Transverse colon (tissue), 4 donors: ENCODE data around the gene SRGAP1. TPM values are rescaled to one million over a fixed set of nuclear protein-coding genes. Genes with fewer than 3 reads are reported as not detected.
"Not testable (repeated sequence)": the region's sequence is repeated elsewhere in the genome, so short reads cannot be mapped to it uniquely, and the experiment has no call there.

Experiments
- DNase-seq: peaks from one replicate; pipeline ENCODE4 v3.0.0-alpha.2; 2019
- H3K27ac ChIP-seq, 4 donors: fragments of 200-600 bp; sonication (generic); 2 replicates each; pipeline ENCODE4 v1.5.1; 2016 to 2018; ENCODE audit warnings: inconsistent platforms in 4 of 4
- H3K27me3 ChIP-seq: fragments of 200-600 bp; sonication (generic); 2 replicates; pipeline ENCODE4 v1.5.1; 2017; ENCODE audit warnings: inconsistent platforms
- H3K36me3 ChIP-seq, 4 donors: fragments of 200-600 bp; sonication (generic); 2 replicates each; pipeline ENCODE4 v1.5.1; 2017 to 2019; ENCODE audit warnings: inconsistent platforms in 4 of 4
- H3K4me1 ChIP-seq, 4 donors: fragments of 200-600 bp; sonication (generic); 2 replicates each; pipeline ENCODE4 v1.5.1; 2017 to 2020; ENCODE audit warnings: inconsistent platforms in 4 of 4
- H3K4me3 ChIP-seq, 4 donors: fragments of 200-600 bp; sonication (generic); 1 replicate in 1 of 4; 2 replicates in 3 of 4; pipeline versions ENCODE4 v1.5.1 to v1.6.1; 2017 to 2019; ENCODE audit warnings: inconsistent platforms in 4 of 4
- H3K9me3 ChIP-seq, 2 donors: fragments of 200-600 bp; sonication (generic); 2 replicates each; pipeline ENCODE4 v1.5.1; 2017 to 2019; ENCODE audit warnings: inconsistent platforms in 2 of 2
- EP300 ChIP-seq: sonication (generic); formaldehyde crosslinking; IDR thresholded peaks from one replicate; pipeline ENCODE4 v1.6.1; 2017; ENCODE audit warnings: antibody characterized with exemption, low read depth
- POLR2A ChIP-seq: fragments of 450-650 bp; IDR thresholded peaks from one replicate; pipeline ENCODE4 v1.6.1; 2016; ENCODE audit warnings: antibody characterized with exemption, mild to moderate bottlenecking, moderate library complexity
- POLR2AphosphoS5 ChIP-seq, 3 donors: sonication (generic); formaldehyde crosslinking; IDR thresholded peaks; one replicate each; pipeline ENCODE4 v1.6.1; 2016; ENCODE audit warnings: antibody characterized with exemption in 3 of 3
- WGBS, 2 donors: methylation state at CpG; one replicate each; pipeline ENCODE4 v1.1.5; 2018; ENCODE audit warnings: low coverage in 1 of 2; 5-methylcytosine and 5-hydroxymethylcytosine counted together
- in situ Hi-C, 4 donors: fragments of 200-750 bp; cut with MboI; loops; one replicate each; pipeline versions ENCODE4 v1.15.0 to v1.15.1; 2017; ENCODE audit warnings: low sequenced_read_pairs in 3 of 4, low pct_ligation_motif_present in 1 of 4, low pct_unique_long_range_greater_than_20kb in 1 of 4
- intact Hi-C: fragments of 100-400 bp; cut with DNase I; formaldehyde crosslinking; loops from one replicate; pipeline ENCODE4 v1.15.1; 2023; ENCODE audit warnings: low total_unique reads
- total RNA-seq, 4 donors: library from RNA; depleted of rRNA; stranded (reverse); fragments of >200 nt; gene quantifications; one replicate each; pipeline ENCODE4 v1.1.0, GENCODE V29; 2016
- TF ChIP-seq, protein P1 (sequence below), 5 experiments: fragments of 200-600 bp in 3 of 5; fragments of 450-650 bp in 2 of 5; sonication (generic) in 3 of 5; IDR thresholded peaks; 1 replicate in 2 of 5; 2 replicates in 3 of 5; pipeline ENCODE4 v1.5.1; 2016 to 2017; ENCODE audit warnings: antibody characterized with exemption in 5 of 5, inconsistent platforms in 3 of 5, mild to moderate bottlenecking in 2 of 5, moderate library complexity in 1 of 5

Gene SRGAP1
- total RNA-seq, 4 donors from 2014 or later, result 16.0 to 720 (median 51.4) TPM

- in situ Hi-C loops, result no loop called here
- Histone ChIP-seq H3K27me3 (no peaks in the 10 kb centered on the region), H3K36me3 (no peaks in the 10 kb centered on the region), H3K4me1 (peaks cover 0 to 18% (median 6%) of the 10 kb centered on the region in 4 donors), H3K4me3 (no peak overlapping the region), H3K9me3 (no peaks in the 10 kb centered on the region), H3K27ac (no peak overlapping the region)
- intact Hi-C loops, result no loop called here
- no peak for DNase-seq
- no peak for TF ChIP-seq POLR2AphosphoS5 (IDR thresholded peaks at IDR 0.05)
- no peak for TF ChIP-seq POLR2A
- TF ChIP-seq EP300, result no peak
- TF ChIP-seq, protein P1, sequence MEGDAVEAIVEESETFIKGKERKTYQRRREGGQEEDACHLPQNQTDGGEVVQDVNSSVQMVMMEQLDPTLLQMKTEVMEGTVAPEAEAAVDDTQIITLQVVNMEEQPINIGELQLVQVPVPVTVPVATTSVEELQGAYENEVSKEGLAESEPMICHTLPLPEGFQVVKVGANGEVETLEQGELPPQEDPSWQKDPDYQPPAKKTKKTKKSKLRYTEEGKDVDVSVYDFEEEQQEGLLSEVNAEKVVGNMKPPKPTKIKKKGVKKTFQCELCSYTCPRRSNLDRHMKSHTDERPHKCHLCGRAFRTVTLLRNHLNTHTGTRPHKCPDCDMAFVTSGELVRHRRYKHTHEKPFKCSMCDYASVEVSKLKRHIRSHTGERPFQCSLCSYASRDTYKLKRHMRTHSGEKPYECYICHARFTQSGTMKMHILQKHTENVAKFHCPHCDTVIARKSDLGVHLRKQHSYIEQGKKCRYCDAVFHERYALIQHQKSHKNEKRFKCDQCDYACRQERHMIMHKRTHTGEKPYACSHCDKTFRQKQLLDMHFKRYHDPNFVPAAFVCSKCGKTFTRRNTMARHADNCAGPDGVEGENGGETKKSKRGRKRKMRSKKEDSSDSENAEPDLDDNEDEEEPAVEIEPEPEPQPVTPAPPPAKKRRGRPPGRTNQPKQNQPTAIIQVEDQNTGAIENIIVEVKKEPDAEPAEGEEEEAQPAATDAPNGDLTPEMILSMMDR (IDR thresholded peaks at IDR 0.05), result no peak
Measured at GRCh38 chr12:63853978-63854377, 9.5 kb downstream of the SRGAP1 start.

DNA sequence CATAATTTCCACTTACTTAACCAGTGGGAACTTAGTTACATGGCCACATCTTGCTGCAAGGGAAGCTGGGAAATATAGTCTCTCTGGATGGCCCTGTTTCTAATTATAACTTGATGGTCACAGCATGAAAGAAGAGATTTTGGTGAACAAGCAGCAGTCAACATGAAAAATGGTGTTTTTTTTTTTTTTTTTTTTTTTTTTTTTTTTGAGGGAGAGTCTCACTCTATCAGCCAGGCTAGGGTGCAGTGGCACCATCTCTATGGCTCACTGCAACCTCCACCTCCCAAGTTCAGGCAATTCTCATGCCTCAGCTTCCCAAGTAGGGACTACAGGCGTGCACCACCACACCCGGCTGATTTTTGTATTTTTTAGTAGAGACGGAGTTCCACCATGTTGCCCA, 10.8 kb downstream of the SRGAP1 start:
- intact Hi-C loops (no loop called here), in situ Hi-C loops (no loop called here)
- Histone ChIP-seq H3K36me3 (no peaks in the 10 kb centered on the region), H3K4me3 (no peak overlapping the region), H3K27ac (no peak overlapping the region), H3K9me3 (no peaks in the 10 kb centered on the region), H3K27me3 (no peaks in the 10 kb centered on the region), H3K4me1 (peaks cover 0 to 6% (median 0%) of the 10 kb centered on the region in 4 donors)
- TF ChIP-seq EP300 (no peak), POLR2AphosphoS5 (IDR thresholded peaks at IDR 0.05) (no peak), POLR2A (no peak)
- TF ChIP-seq, protein P1 (IDR thresholded peaks at IDR 0.05), result no peak
- whole genome bisulfite sequencing, 2 donors, result 91 to 100% methylated on average over 1 to 3 of the region's 3 CpGs
- no peak for DNase-seq

DNA sequence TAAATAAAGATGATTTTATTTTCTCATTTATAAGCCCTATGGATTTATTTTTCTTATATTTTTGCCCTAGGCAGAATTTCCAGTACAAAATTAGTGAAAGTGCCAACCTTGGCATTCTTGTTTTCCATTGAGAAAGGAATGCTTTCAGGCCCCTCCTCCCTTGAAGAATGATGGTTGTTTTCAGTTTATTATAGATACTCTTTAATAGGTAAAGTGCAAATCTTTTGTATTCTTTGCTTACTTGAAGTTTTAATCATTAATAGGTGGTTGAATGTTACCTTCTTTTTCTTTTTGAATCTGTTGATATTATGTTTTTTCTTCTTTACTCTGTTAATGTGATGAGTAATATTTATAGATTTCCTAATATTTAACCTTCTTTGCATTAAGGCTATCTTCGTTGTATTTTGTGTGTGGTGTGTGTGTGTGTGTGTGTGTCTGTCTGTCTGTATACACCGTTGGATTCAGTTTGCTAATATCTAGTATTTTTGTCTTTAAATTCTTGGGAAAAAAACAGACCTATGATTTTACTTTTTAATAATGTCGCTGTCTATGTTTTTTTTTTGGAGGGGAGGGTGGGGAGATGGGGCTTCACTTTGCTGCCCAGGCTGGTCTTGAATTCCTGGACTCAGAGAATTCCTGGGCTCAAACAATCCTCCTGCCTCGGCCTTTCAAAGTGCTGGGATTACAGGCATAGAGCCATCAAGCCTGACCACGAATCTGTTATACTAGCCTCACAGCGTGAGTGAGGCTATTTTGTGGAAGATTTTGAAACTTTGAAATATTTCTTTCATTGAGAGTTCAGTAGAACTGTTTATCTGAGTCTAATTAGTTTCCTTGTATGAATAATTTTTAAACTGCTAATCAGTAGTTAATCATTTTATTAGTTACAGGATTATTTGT, 13.5 kb downstream of the SRGAP1 start:
- Histone ChIP-seq H3K4me3 (no peak overlapping the region), H3K27ac (no peak overlapping the region), H3K4me1 (peaks cover 5 to 22% (median 13%) of the 10 kb centered on the region in 4 donors), H3K9me3 (no peaks in the 10 kb centered on the region), H3K36me3 (no peaks in the 10 kb centered on the region), H3K27me3 (no peaks in the 10 kb centered on the region)
- TF ChIP-seq, protein P1 (IDR thresholded peaks at IDR 0.05), result no peak
- no peak for TF ChIP-seq EP300
- TF ChIP-seq POLR2A, result no peak
- TF ChIP-seq POLR2AphosphoS5 (IDR thresholded peaks at IDR 0.05), result no peak
- no peak for DNase-seq
- intact Hi-C loops (no loop called here), in situ Hi-C loops (no loop called here)
- WGBS, 2 donors, result 74 to 76% methylated on average over 6 of the region's 6 CpGs

GRCh38 chr12:63859880-63860279, 15.4 kb downstream of the SRGAP1 start:
- H3K4me3 ChIP-seq, H3K27ac ChIP-seq, H3K36me3 ChIP-seq, H3K27me3 ChIP-seq, DNase-seq, intact Hi-C loops, in situ Hi-C loops, H3K9me3 ChIP-seq: not testable (repeated sequence)
- H3K4me1 ChIP-seq, result peaks cover 5 to 37% (median 22%) of the 10 kb centered on the region in 4 donors
- WGBS, 2 donors, result 86 to 87% methylated on average over 2 of the region's 2 CpGs
